IPS-18c (cell line): Measurements from ENCODE around the gene SERPIND1.
"Not testable (repeated sequence)": the region's sequence is repeated elsewhere in the genome, so short reads cannot be mapped to it uniquely, and the experiment has no call there.

Experiments used
- H3K4me3 ChIP-seq: 2 replicates; pipeline ENCODE4 v1.7.0; 2013; ENCODE audit warnings: low read depth, mild to moderate bottlenecking, low read length, moderate library complexity; ENCODE audit not compliant: insufficient read depth
- H3K9me3 ChIP-seq: one replicate; pipeline ENCODE4 v1.6.1; 2013; ENCODE audit warnings: mild to moderate bottlenecking, low read length, moderate library complexity; ENCODE audit not compliant: control insufficient read depth, insufficient read depth

Gene SERPIND1

DNA sequence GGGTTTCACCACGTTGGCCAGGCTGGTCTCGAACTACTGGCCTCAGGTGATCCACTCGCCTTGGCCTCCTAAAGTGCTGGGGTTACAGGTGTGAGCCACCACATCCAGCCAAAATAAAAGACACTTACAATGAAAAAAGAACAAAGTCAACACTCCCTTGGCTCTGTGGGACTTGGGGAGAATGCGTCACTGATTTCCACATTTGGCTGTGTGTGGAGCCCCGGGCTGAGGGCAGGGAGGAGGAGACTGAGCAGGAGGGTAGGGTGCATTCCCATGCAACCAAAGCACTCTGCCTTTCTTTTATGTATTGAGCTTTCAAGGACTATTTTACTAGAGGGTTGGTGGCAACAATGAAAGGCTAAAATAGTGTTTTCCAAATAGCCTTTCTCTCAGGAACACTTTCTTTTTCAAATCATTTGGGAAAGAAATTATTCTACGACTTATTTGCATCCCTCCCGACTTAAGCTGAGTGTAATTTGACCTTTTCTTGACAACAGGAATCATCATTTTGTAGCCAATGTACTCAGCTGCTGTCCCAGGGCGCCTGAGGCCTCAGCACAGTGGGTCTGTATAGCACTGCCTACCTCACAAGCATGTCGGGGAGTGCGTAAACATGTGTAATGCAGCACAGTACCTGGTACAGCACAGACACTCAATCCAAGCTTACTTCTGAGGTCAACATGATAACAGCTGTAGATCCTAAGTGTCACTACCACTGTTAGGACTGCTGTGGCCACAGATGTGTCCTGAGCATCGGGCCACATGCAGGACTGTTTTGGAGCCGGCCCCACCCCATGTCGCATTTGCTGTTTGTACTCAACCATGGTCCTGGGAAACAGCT, 10.1 kb upstream of the SERPIND1 start:
- no peak overlapping the region for H3K4me3 ChIP-seq
- no peaks in the 10 kb centered on the region for H3K9me3 ChIP-seq

DNA sequence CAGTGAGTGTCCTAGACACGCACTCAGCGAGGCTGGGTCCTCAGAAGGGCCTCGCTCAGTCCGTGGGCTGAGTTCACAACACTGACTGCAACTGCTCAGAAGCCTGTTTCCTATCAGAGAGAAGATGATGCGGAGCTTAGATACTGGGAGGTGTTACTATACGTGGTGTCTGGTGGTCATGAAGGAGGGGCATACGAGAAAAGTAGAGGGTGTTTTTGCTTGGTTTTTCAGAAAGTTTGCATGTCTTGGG, 9.5 kb upstream of the SERPIND1 start:
- H3K4me3 ChIP-seq: no peak overlapping the region
- H3K9me3 ChIP-seq: no peaks in the 10 kb centered on the region

GRCh38 chr22:20764729-20765128, 9.2 kb upstream of the SERPIND1 start:
- no peaks in the 10 kb centered on the region for H3K9me3 ChIP-seq
- no peak overlapping the region for H3K4me3 ChIP-seq

DNA sequence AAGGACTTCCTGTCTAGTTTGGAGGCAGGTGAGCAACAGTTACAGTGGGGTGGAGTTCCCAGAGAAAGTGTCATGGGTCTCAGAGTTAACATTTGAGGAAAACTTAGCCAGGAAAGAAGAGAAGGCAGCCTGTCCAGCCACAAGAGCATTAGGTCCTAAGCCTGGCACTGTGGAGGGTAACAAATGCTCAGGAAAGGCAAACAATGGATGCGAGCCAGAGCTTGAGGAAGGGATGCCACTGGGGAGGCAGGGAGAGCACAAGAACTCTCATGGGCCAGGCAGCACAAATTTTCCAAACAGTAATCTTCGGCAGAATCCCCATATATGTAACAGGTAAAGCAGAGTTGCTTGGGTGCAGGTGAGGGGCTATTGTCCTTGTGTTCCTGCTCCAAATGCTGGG, 8.0 kb upstream of the SERPIND1 start:
- Histone ChIP-seq H3K4me3 (no peak overlapping the region), H3K9me3 (no peaks in the 10 kb centered on the region)

GRCh38 chr22:20766530-20766929, 7.4 kb upstream of the SERPIND1 start:
- Histone ChIP-seq H3K9me3 (no peaks in the 10 kb centered on the region), H3K4me3 (no peak overlapping the region)

GRCh38 chr22:20769496-20769826, 4.5 kb upstream of the SERPIND1 start:
- H3K4me3 ChIP-seq, H3K9me3 ChIP-seq: not testable (repeated sequence)

GRCh38 chr22:20771918-20772625, 1.8 kb upstream of the SERPIND1 start:
- H3K9me3 ChIP-seq: no peaks in the 10 kb centered on the region
- H3K4me3 ChIP-seq: no peak overlapping the region

GRCh38 chr22:20774882-20775281, 969 bp downstream of the SERPIND1 start:
- no peaks in the 10 kb centered on the region for H3K9me3 ChIP-seq
- no peak overlapping the region for H3K4me3 ChIP-seq

GRCh38 chr22:20775342-20775895, 1.5 kb downstream of the SERPIND1 start:
- no peaks in the 10 kb centered on the region for H3K9me3 ChIP-seq
- H3K4me3 ChIP-seq: no peak overlapping the region

DNA sequence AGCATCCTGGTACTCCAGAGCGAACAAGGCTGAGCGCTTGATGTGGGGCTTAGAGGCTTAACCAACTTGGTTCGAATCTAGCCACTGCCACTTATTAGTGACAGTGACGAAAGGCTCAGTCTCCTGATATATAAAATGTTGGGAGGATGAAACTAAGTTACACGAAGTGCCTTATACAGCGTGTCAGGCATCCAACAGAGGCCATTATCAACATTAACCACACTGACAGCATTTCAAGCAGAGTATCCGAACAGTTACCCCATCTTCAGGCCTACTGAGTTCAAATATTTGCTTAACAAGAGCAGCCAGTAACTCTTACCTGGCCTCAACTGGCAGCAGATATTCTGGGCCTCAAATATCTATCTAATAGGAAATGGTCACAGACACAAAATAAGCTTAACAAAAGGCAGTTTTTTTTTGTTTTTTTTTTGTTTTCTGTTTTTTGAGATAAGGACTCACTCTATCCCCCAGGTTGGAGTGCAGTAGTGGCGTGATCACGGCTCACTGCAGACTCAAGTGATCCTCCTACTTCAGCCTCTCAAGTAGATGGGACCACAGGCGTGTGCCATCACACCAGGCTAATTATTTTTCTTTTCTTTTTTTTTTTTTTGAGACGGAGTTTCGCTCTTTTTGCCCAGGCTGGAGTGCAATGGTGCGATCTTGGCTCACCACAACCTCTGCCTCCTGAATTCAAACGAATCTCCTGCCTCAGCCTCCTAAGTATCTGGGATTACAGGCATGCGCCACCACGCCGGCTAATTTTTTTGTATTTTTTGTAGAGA, 2.9 kb downstream of the SERPIND1 start:
- Histone ChIP-seq H3K4me3 (no peak overlapping the region), H3K9me3 (no peaks in the 10 kb centered on the region)

GRCh38 chr22:20777420-20778177, 3.7 kb downstream of the SERPIND1 start:
- no peak overlapping the region for H3K4me3 ChIP-seq
- H3K9me3 ChIP-seq: no peaks in the 10 kb centered on the region

DNA sequence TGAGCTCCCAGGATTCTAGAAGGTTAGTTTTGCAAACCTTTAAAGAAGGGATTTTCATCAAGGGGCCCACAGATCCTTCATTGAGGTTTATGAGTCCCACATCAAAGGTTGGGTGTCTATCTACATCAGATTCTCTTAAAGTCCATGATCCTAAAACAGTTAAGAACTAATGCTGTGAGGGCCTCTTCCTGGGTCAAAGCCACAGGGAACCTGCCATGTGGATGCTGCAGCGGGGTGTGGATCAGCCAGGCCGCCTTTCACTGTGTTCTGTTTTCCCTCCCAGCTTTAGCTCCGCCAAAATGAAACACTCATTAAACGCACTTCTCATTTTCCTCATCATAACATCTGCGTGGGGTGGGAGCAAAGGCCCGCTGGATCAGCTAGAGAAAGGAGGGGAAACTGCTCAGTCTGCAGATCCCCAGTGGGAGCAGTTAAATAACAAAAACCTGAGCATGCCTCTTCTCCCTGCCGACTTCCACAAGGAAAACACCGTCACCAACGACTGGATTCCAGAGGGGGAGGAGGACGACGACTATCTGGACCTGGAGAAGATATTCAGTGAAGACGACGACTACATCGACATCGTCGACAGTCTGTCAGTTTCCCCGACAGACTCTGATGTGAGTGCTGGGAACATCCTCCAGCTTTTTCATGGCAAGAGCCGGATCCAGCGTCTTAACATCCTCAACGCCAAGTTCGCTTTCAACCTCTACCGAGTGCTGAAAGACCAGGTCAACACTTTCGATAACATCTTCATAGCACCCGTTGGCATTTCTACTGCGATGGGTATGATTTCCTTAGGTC, 5.3 kb downstream of the SERPIND1 start:
- no peaks in the 10 kb centered on the region for H3K9me3 ChIP-seq

DNA sequence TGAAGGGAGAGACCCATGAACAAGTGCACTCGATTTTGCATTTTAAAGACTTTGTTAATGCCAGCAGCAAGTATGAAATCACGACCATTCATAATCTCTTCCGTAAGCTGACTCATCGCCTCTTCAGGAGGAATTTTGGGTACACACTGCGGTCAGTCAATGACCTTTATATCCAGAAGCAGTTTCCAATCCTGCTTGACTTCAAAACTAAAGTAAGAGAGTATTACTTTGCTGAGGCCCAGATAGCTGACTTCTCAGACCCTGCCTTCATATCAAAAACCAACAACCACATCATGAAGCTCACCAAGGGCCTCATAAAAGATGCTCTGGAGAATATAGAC, 5.9 kb downstream of the SERPIND1 start:
- no peak overlapping the region for H3K4me3 ChIP-seq
- no peaks in the 10 kb centered on the region for H3K9me3 ChIP-seq

More for the DNA sequence above, 5.3 kb downstream of the SERPIND1 start:
- H3K4me3 ChIP-seq: no peak overlapping the region

- no peak overlapping the region for H3K4me3 ChIP-seq
- H3K9me3 ChIP-seq: no peaks in the 10 kb centered on the region
Observed at GRCh38 chr22:20781272-20781990, 7.5 kb downstream of the SERPIND1 start.

DNA sequence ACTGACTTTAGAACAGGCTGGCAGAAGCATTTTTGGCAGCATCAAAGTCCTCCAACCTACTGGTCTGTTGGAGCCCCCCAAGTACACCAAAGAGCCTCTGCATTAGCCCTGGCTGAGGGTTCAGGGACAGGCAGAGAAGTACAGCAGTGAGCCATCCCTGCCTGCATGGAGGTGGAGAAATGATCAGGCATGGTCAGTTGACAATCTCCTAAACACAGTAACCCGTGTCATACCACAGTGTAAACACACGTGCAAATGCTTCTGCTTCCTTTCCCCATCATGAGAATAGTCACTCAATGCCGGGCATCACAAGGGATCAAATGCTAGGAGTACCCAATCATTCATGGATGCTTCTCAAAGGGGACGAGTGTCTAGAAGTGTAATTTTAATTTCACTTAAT, 8.2 kb downstream of the SERPIND1 start:
- H3K4me3 ChIP-seq: no peak overlapping the region
- no peaks in the 10 kb centered on the region for H3K9me3 ChIP-seq

GRCh38 chr22:20782596-20783299, 8.8 kb downstream of the SERPIND1 start:
- Histone ChIP-seq H3K9me3 (no peaks in the 10 kb centered on the region), H3K4me3 (no peak overlapping the region)
